Erythroblast (primary cell): ENCODE measurements around the gene ITPR3.

Experiments
- GATA1 ChIP-seq: IDR thresholded peaks from 2 replicates; pipeline ENCODE4 v1.6.1; 2011; ENCODE audit warnings: low read depth, mild to moderate bottlenecking, control low read depth, low read length, moderate library complexity
- POLR2A ChIP-seq: IDR thresholded peaks from 2 replicates; pipeline ENCODE4 v1.6.1; 2011; ENCODE audit warnings: mild to moderate bottlenecking, low read length

DNA sequence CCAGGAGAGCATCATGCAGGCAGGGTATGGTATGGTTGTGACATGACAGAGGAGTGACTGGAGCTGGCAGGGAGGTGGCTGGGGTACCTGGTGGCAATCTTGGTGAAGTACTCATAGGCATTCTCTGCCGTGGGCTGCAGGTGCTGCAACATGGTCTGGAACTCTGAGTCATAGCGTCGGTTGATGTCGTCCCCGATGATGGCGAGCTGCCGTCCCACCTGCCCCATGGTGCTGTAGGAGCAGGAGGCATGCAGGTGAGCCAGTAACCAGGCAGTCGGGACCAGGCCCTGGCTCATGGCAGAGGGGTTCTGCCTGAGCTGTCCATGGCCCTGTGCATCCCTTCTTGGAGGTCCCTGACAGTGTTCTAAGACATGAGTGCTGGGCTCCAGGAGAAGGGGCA is 45.9 kb upstream of the ITPR3 start:
- TF ChIP-seq POLR2A (no peak), GATA1 (no peak)
